Heart left ventricle (tissue), 16 donors: ENCODE measurements around the gene TSPAN15. TPM values are rescaled to one million over a fixed set of nuclear protein-coding genes. Genes with fewer than 3 reads are reported as not detected.

ENCODE experiments used
- ATAC-seq, 4 donors: fragments of 200-7000 bp; cut with Tn5 transposase; one replicate each; pipeline ENCODE4 v1.9.1; 2020 to 2022; ENCODE audit warnings: moderate library complexity in 4 of 4, mild to moderate bottlenecking in 3 of 4, moderate number of reproducible peaks in 1 of 4
- DNase-seq, 5 donors: peaks; one replicate each; pipeline ENCODE4 v3.0.0-alpha.2; 2020
- H3K27ac ChIP-seq, 12 donors: fragments of 200-600 bp; sonication (generic) in 4 of 12; one replicate each; pipeline versions ENCODE4 v1.5.0 to v1.8.0; 2016 to 2022; ENCODE audit warnings: mild to moderate bottlenecking in 2 of 12
- H3K27me3 ChIP-seq, 9 donors: fragments of 200-600 bp; sonication (generic) in 2 of 9; one replicate each; pipeline versions ENCODE4 v1.5.1 to v1.8.0; 2016 to 2022; ENCODE audit warnings: mild to moderate bottlenecking in 3 of 9
- H3K36me3 ChIP-seq, 9 donors: fragments of 200-600 bp; sonication (generic) in 2 of 9; one replicate each; pipeline versions ENCODE4 v1.5.0 to v1.8.0; 2018 to 2022; ENCODE audit warnings: mild to moderate bottlenecking in 2 of 9
- H3K4me1 ChIP-seq, 12 donors: fragments of 200-600 bp; sonication (generic) in 4 of 12; one replicate each; pipeline versions ENCODE4 v1.5.0 to v1.8.0; 2016 to 2022; ENCODE audit warnings: mild to moderate bottlenecking in 3 of 12
- H3K4me3 ChIP-seq, 12 donors: fragments of 200-600 bp; sonication (generic) in 4 of 12; one replicate each; pipeline versions ENCODE4 v1.5.0 to v1.8.0; 2017 to 2022; ENCODE audit warnings: mild to moderate bottlenecking in 9 of 12, moderate library complexity in 4 of 12
- H3K9me3 ChIP-seq, 12 donors: fragments of 200-600 bp; sonication (generic) in 4 of 12; one replicate each; pipeline versions ENCODE4 v1.5.0 to v1.8.0; 2016 to 2022; ENCODE audit warnings: mild to moderate bottlenecking in 1 of 12
- CTCF ChIP-seq, 12 donors: fragments of 200-600 bp; sonication (generic) in 4 of 12; IDR thresholded peaks; one replicate each; pipeline versions ENCODE4 v1.5.0 to v1.8.0; 2018 to 2022; ENCODE audit warnings: antibody characterized with exemption in 12 of 12, mild to moderate bottlenecking in 5 of 12
- POLR2A ChIP-seq, 2 donors: fragments of 450-650 bp; IDR thresholded peaks; one replicate each; pipeline ENCODE4 v1.6.1; 2017; ENCODE audit warnings: antibody characterized with exemption in 2 of 2, mild to moderate bottlenecking in 2 of 2, moderate library complexity in 2 of 2
- WGBS, 4 donors: extraction: QIAGEN DNeasy Blood & Tissue Kit in 2 of 4; methylation state at CpG; one replicate each; pipeline versions ENCODE4 v1.1.5 to v1.1.7; 2013 to 2018; 5-methylcytosine and 5-hydroxymethylcytosine counted together
- intact Hi-C, 10 donors: fragments of 100-400 bp; cut with DNase I; formaldehyde crosslinking; loops; one replicate each; pipeline versions ENCODE4 v1.11.1 to v1.14.2; 2022
- long read RNA-seq, 3 donors: library from polyadenylated mRNA; unstranded; transcript quantifications; one replicate each; pipeline ENCODE4 v2.0.0, GENCODE V29; 2020 to 2021
- polyA plus RNA-seq, 2 donors: library from polyadenylated mRNA; stranded (reverse); fragments of 200-250 nt; gene quantifications; one replicate each; pipeline ENCODE4 v1.2.3, GENCODE V29; 2013
- total RNA-seq, 9 donors: library from RNA; depleted of rRNA in 2 of 9; stranded (reverse); fragments of >200 nt in 2 of 9; fragmentation: NEBNext Ultra II Directional in 3 of 9; extraction: Animal tissue kit (Norgen Biotek cat#: 25700) in 3 of 9; gene quantifications; one replicate each; pipeline versions ENCODE4 v1.1.0 to v1.2.4, GENCODE V29; 2016 to 2023
- donor health status: ischemic (EF 13 %, LVEDD 7.1; RV severe dilation, severe dysfunction).
- donor health status: healthy with polysubstance abuse.
- donor health status: DM: no; HTN: yes; CAD: no.
- donor health status: DM: no; HTN: no; CAD: no.
- donor health status: ischemic (EF 25% LVEDD 6.9; RV normal size, moderate dysfunction).
- donor health status: ischemic (EF 25% LVEDD 5.7; RV mildly dilated, moderate dysfunction).
- donor health status: healthy.
- donor health status: DM: yes; HTN: yes; CAD: no.
- donor health status: ischemic (EF 35%, LVEDD 5.7; RV mildly dilated, moderate dysfunction).
- donor health status: nonischemic (EF 11% LVEDD 7.7; RV severe dilation, severe dysfunction).
- donor health status: DM: yes; HTN: yes; CAD: no.
- donor health status: PGD.
- donor health status: ischemic (EF 29% LVEDD 5.4; RV normal size, mild dysfunction).
- donor health status: nonischemic (EF 23%, LVEDD 6.1; RV moderate dilation, normal function).

Gene TSPAN15
- total RNA-seq = 10 to 100 TPM in 6 of 9 donors, 1 to 10 TPM in 3; 4.5 to 20.2 (median 11.1) TPM
- 10 to 100 TPM; 10.5 to 12.5 TPM for polyA plus RNA-seq
- long read RNA-seq, donor 1, transcript TSPAN15-201 (8 exons, 1,698 nt) = major isoform, 16 of 22 reads
- long read RNA-seq, donor 1, partial matches to known transcripts = 1 of 22 reads
- long read RNA-seq, donor 1, other reads (novel, unspliced or antisense) = 5 of 22 reads
- long read RNA-seq, donor 2, transcript TSPAN15-201 (8 exons, 1,698 nt) = major isoform, 18 of 24 reads
- long read RNA-seq, donor 2, partial matches to known transcripts = 0 of 24 reads
- long read RNA-seq, donor 2, other reads (novel, unspliced or antisense) = 6 of 24 reads
- long read RNA-seq, donor 3, transcript TSPAN15-201 (8 exons, 1,698 nt) = major isoform, 11 of 13 reads
- long read RNA-seq, donor 3, partial matches to known transcripts = 0 of 13 reads
- long read RNA-seq, donor 3, other reads (novel, unspliced or antisense) = 2 of 13 reads

- WGBS, 4 donors = 1% methylated on average over 29 to 45 of the region's 45 CpGs
- Histone ChIP-seq H3K27me3 (no peaks in the 10 kb centered on the region), H3K4me3 (peak within 1 kb of the TSS; percentile 62 to 96 (median 86)), H3K4me1 (peaks cover 0 to 42% (median 20%) of the 10 kb centered on the region in 12 donors), H3K9me3 (no peaks in the 10 kb centered on the region), H3K27ac (peak within 1 kb of the TSS in 10 of 12 donors; percentile 64 to 91 (median 75)), H3K36me3 (no peaks in the 10 kb centered on the region)
- TF ChIP-seq POLR2A (IDR thresholded peaks at IDR 0.05) = peak in 1 of 2 donors; percentile 74
- TF ChIP-seq CTCF (IDR thresholded peaks at IDR 0.05) = peak in 1 of 12 donors; percentile 9
- peak; percentile 90 to 97 (median 96) for ATAC-seq
- intact Hi-C loops = no loop called here
- peak; percentile 93 to 94 (median 94) for DNase-seq
Observed at GRCh38 chr10:69451209-69451783, at the start of gene TSPAN15. Gene TSPAN15 (plus strand): TSS chr10:69451465. CDS start chr10:69451595, 130 bp downstream.

GRCh38 chr10:69402386-69402785 lies 48.9 kb upstream of the TSPAN15 start:
- TF ChIP-seq CTCF (IDR thresholded peaks at IDR 0.05) = no peak
- no peak for TF ChIP-seq POLR2A (IDR thresholded peaks at IDR 0.05)
- DNase-seq (no peak), ATAC-seq (no peak)
- WGBS, 4 donors = 70 to 82% (median 75%) methylated on average over 6 of the region's 6 CpGs
- H3K27me3 ChIP-seq = no peaks in the 10 kb centered on the region
- H3K4me1 ChIP-seq = peaks cover 0 to 60% (median 21%) of the 10 kb centered on the region in 12 donors
- H3K9me3 ChIP-seq = no peaks in the 10 kb centered on the region
- intact Hi-C loops = no loop called here
- peak overlapping the region in 1 of 12 donors; percentile 93 for H3K27ac ChIP-seq
- peaks cover 0 to 69% (median 48%) of the 10 kb centered on the region in 9 donors for H3K36me3 ChIP-seq
- no peak overlapping the region for H3K4me3 ChIP-seq

GRCh38 chr10:69403066-69403465 lies 48.2 kb upstream of the TSPAN15 start:
- DNase-seq (no peak), ATAC-seq (no peak)
- intact Hi-C loops = no loop called here
- Histone ChIP-seq H3K9me3 (no peaks in the 10 kb centered on the region), H3K27ac (peak overlapping the region in 3 of 12 donors; percentile 37 to 93 (median 55)), H3K4me3 (no peak overlapping the region), H3K4me1 (peaks cover 0 to 61% (median 28%) of the 10 kb centered on the region in 12 donors), H3K36me3 (peaks cover 0 to 62% (median 42%) of the 10 kb centered on the region in 9 donors), H3K27me3 (no peaks in the 10 kb centered on the region)
- no peak for TF ChIP-seq POLR2A (IDR thresholded peaks at IDR 0.05)
- no peak for TF ChIP-seq CTCF (IDR thresholded peaks at IDR 0.05)
- 80 to 86% (median 83%) methylated on average over 1 of the region's 1 CpG for WGBS, 4 donors

- Histone ChIP-seq H3K4me1 (peaks cover 0 to 61% (median 31%) of the 10 kb centered on the region in 12 donors), H3K27ac (peak overlapping the region in 5 of 12 donors; percentile 3 to 93 (median 37)), H3K9me3 (no peaks in the 10 kb centered on the region), H3K27me3 (no peaks in the 10 kb centered on the region), H3K4me3 (no peak overlapping the region), H3K36me3 (peaks cover 0 to 60% (median 42%) of the 10 kb centered on the region in 9 donors)
- DNase-seq (no peak), ATAC-seq (peak in 1 of 4 donors; percentile 10)
- WGBS, 4 donors = 55 to 69% (median 58%) methylated on average over 3 of the region's 3 CpGs
- intact Hi-C loops = no loop called here
- no peak for TF ChIP-seq POLR2A (IDR thresholded peaks at IDR 0.05)
- no peak for TF ChIP-seq CTCF (IDR thresholded peaks at IDR 0.05)
Observed at GRCh38 chr10:69403519-69403918, 47.7 kb upstream of the TSPAN15 start.
